Measurements from ENCODE around the gene WIPI1.
"Not testable (repeated sequence)": the region's sequence is repeated elsewhere in the genome, so short reads cannot be mapped to it uniquely, and the experiment has no call there.

The WIPI1 gene
- total RNA-seq = 2.5 to 12.0 (median 4.2) reads per million in 3 experiments

GRCh38 chr17:68457168-68457538, at the start of gene WIPI1:
WIPI1 (minus strand) TSS chr17:68457496; CDS start chr17:68457421, 75 bp downstream.
- no peak for DNase-seq

GRCh38 chr17:68505951-68506350, 48.7 kb upstream of the WIPI1 start:
- DNase-seq = no peak

GRCh38 chr17:68501074-68501473, 43.8 kb upstream of the WIPI1 start:
- DNase-seq = no peak

GRCh38 chr17:68499587-68499986, 42.3 kb upstream of the WIPI1 start:
- DNase-seq = no peak

- DNase-seq = no peak
These were observed 41.4 kb upstream of the WIPI1 start for GRCh38 chr17:68498479-68499326.

- no peak for DNase-seq
These were observed 40.6 kb upstream of the WIPI1 start for GRCh38 chr17:68497885-68498319.

GRCh38 chr17:68495081-68495480, 37.8 kb upstream of the WIPI1 start:
- no peak for DNase-seq

GRCh38 chr17:68492394-68493054, 35.2 kb upstream of the WIPI1 start:
- DNase-seq = not testable (repeated sequence)

- DNase-seq = no peak
These were observed 34.3 kb upstream of the WIPI1 start for GRCh38 chr17:68491381-68492231.

GRCh38 chr17:68489919-68490318, 32.6 kb upstream of the WIPI1 start:
- DNase-seq = no peak

GRCh38 chr17:68484458-68484857, 27.2 kb upstream of the WIPI1 start:
- DNase-seq = no peak

- no peak for DNase-seq
These were observed 25.3 kb upstream of the WIPI1 start for GRCh38 chr17:68482576-68483041.

GRCh38 chr17:68480885-68481284, 23.6 kb upstream of the WIPI1 start:
- DNase-seq = no peak

GRCh38 chr17:68470961-68471360, 13.7 kb upstream of the WIPI1 start:
- DNase-seq = no peak

GRCh38 chr17:68468788-68469187, 11.5 kb upstream of the WIPI1 start:
- no peak for DNase-seq

- no peak for DNase-seq
These were observed 11.0 kb upstream of the WIPI1 start for GRCh38 chr17:68468334-68468733.

GRCh38 chr17:68463211-68464019, 6.1 kb upstream of the WIPI1 start:
- no peak for DNase-seq

- DNase-seq = peak; percentile 70
These were observed 5.3 kb upstream of the WIPI1 start for GRCh38 chr17:68462381-68463210.

- no peak for DNase-seq
These were observed 4.3 kb upstream of the WIPI1 start for GRCh38 chr17:68461589-68461988.

GRCh38 chr17:68461122-68461539, 3.8 kb upstream of the WIPI1 start:
- DNase-seq = no peak

GRCh38 chr17:68460715-68461114, 3.4 kb upstream of the WIPI1 start:
- DNase-seq = peak; percentile 70
